ENCODE measurements around the gene SERPINA10.

Gene SERPINA10

DNA sequence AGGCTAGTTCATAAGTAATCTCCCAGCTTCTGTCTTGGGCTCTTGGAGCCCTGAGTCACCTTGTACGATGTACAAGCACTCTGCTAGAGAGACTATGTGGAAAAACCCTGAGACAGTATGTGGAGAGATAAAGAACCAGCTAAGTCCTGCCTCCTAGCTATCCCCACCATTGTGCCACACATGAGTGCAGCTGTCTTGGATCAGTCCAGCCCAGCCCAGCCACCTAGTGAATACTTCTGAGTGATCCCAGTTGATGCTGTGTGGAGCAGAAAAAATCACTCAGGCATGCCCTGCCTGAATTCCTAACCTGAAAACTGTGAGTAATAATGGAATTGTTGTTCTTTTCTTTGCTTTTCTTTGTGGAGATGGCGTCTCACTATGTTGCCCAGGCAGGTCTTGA lies 35.1 kb upstream of the SERPINA10 start:
- in situ Hi-C loops (cut with MboI; ENCODE audit: low sequenced_read_pairs, unreplicated experiment) = no loop called here
- TF ChIP-seq, protein P1, sequence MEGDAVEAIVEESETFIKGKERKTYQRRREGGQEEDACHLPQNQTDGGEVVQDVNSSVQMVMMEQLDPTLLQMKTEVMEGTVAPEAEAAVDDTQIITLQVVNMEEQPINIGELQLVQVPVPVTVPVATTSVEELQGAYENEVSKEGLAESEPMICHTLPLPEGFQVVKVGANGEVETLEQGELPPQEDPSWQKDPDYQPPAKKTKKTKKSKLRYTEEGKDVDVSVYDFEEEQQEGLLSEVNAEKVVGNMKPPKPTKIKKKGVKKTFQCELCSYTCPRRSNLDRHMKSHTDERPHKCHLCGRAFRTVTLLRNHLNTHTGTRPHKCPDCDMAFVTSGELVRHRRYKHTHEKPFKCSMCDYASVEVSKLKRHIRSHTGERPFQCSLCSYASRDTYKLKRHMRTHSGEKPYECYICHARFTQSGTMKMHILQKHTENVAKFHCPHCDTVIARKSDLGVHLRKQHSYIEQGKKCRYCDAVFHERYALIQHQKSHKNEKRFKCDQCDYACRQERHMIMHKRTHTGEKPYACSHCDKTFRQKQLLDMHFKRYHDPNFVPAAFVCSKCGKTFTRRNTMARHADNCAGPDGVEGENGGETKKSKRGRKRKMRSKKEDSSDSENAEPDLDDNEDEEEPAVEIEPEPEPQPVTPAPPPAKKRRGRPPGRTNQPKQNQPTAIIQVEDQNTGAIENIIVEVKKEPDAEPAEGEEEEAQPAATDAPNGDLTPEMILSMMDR (IDR thresholded peaks at IDR 0.05; ENCODE audit: borderline replicate concordance, control extremely low read depth, extremely low read depth, insufficient read depth, missing control alignments) = no peak
- no peak for DNase-seq (ENCODE audit: low spot score)

DNA sequence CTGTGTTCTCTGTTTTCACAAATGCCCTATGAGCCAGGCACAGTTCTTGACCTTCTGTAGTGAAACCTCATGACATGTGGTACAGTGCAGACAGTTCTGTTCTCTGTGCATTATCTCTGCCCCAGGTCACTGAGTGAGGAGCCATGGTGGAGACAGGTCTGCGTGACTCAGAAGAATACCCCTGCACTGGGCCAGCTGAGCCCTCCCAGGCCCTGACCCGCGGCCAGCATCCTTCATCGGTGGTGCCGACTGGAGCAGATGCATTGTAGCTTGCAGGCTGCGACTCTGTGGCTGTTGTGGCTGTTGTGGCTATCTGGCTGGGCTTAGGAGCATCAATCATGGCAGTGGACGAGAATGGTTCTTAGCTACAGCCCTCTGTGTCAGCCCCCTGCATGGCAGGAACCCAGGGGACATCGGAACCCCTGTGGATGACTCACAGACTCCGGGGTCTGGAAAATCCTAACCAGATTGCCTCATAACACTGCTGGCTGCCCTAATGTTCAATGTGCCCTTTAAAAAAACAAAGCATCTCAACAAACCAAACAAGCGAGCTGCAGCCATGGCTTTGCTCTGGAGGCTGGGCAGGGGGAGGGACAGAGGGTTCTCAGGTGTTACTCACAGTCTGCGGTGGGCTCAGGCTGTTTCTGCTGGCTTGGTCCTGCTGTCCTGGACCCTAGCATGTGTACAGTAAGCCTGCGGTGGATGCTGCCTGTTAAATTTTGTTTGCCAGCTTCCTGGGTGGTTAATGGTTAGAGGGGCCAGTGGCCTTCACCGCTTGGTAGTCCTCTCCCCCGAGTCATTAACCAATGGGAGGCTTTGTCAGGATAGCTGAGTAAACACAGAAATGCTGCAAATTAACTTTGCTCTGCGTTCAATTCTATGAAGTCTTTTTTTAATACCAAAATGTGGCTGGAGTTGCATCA lies 29.8 kb upstream of the SERPINA10 start, which contains the start of gene SERPINA6:
Gene SERPINA6 (minus strand): TSS at position 689 of the 923 bp plus-strand sequence. CDS start 8,688 bp downstream, outside the sequence.
- no peak for DNase-seq (ENCODE audit: low spot score)
- TF ChIP-seq, protein P1 (IDR thresholded peaks at IDR 0.05; ENCODE audit: borderline replicate concordance, control extremely low read depth, extremely low read depth, insufficient read depth, missing control alignments) = no peak
- in situ Hi-C loops (cut with MboI; ENCODE audit: low sequenced_read_pairs, unreplicated experiment) = no loop called here

DNA sequence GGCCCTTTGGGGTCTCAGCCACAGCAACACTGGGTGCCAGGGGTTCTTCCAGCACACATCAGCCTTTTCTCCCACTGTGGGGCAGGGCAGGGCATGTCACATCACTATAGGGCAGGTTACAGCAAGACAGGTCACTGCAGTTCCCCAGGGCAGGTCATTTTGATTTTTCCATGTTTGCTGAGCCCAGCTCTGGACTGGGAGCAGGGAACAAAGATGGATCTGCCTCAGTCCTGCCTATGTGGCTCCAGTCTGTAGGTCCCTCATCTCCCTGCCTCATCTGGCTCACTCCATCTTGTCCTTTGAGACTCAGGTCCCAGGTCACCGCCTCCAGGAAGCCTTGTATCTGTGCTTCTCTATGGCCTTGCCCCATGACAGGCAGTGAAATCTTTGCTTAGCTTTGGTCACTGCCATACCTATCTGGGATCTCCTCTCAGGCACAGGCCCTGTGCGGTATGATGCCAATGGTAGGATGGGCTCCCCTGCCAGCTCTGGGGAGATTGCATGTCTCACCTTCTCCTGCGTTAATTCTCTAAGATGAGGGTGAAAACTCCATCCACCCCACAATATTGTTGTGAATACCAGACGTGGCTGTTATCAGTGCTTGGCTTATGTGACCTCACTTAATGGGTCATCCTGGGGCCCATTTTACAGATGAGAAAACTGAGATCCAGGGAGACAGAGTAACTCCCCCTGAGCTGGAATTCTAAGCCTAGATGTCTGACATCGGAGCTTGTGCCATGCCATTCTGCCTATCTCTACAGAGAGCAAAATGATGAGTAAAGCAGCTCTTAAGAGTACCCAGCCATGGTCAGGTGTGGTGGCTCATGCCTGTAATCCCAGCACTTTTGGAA lies 28.6 kb upstream of the SERPINA10 start:
- in situ Hi-C loops (cut with MboI; ENCODE audit: low sequenced_read_pairs, unreplicated experiment) = no loop called here
- no peak for DNase-seq (ENCODE audit: low spot score)
- TF ChIP-seq, protein P1 (IDR thresholded peaks at IDR 0.05; ENCODE audit: borderline replicate concordance, control extremely low read depth, extremely low read depth, insufficient read depth, missing control alignments) = no peak

DNA sequence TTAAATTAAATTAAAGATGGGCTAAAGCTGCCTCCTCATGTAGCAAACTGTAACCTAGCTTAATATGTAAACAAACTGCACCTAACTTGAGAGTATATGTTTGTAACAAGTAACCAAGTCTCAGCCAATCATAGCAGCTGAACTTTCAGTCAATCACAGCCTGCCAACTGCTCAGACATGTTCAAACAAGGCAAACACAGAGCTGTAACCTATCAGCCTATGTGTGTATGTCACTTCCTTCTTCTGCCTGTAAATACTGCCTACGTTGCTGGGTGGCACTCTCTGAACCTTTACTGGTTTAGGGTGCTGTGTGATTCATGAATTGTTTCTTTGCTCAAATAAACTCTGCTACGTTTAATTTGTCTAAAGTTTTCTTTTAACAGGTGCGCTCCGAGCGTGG lies 27.2 kb upstream of the SERPINA10 start:
- TF ChIP-seq, protein P1 (IDR thresholded peaks at IDR 0.05; ENCODE audit: borderline replicate concordance, control extremely low read depth, extremely low read depth, insufficient read depth, missing control alignments) = no peak
- DNase-seq (ENCODE audit: low spot score) = no peak
- in situ Hi-C loops (cut with MboI; ENCODE audit: low sequenced_read_pairs, unreplicated experiment) = no loop called here

DNA sequence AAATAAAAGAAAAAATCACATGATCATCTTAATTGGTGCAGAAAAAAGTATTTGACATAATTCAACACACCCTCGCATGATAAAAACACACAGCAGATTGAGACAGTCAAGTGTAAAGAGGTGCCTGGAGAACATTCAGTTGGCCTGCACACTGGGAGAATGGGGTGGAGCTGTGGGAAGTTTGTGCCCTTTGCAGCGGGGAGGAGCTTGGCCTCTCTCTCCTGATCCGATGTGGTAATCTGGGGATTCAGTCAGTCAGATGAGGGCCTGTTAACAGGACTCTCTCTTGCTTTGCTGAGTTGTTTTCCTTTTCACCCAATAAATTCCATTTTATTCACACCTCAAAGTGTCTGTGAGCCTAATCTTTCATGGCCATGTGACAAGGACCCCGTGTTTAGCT lies 24.2 kb upstream of the SERPINA10 start:
- in situ Hi-C loops (cut with MboI; ENCODE audit: low sequenced_read_pairs, unreplicated experiment) = no loop called here
- DNase-seq (ENCODE audit: low spot score) = no peak
- TF ChIP-seq, protein P1 (IDR thresholded peaks at IDR 0.05; ENCODE audit: borderline replicate concordance, control extremely low read depth, extremely low read depth, insufficient read depth, missing control alignments) = no peak

DNA sequence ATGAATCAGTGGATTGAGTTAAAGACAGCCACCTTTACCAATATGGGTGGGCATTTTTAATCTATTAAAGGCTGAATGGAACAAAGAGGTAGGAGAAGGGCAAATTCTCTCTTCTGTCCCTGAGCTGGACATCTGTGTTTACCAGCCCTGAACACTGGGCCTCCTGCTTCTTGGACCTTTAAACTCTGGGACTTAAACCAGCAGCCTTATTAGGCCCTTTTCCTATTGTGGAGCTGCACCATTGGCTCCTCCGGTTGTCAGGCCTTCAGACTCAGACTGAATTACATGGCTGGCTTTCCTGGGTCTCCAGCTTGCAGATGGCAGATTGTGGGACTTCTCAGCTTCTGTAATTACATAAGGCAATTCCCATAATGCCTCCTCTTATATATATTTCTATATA lies 23.6 kb upstream of the SERPINA10 start:
- DNase-seq (ENCODE audit: low spot score) = no peak
- TF ChIP-seq, protein P1 (IDR thresholded peaks at IDR 0.05; ENCODE audit: borderline replicate concordance, control extremely low read depth, extremely low read depth, insufficient read depth, missing control alignments) = no peak

More for the DNA sequence above, 23.6 kb upstream of the SERPINA10 start:
- in situ Hi-C loops (cut with MboI; ENCODE audit: low sequenced_read_pairs, unreplicated experiment) = no loop called here
